Right hindlimb (tissue), 1 donor: ENCODE data around the gene CLASP1.
"Not testable (repeated sequence)": the region's sequence is repeated elsewhere in the genome, so short reads cannot be mapped to it uniquely, and the experiment has no call there.

ENCODE experiments used
- DNase-seq: peaks from one replicate; pipeline ENCODE4 v3.0.0-alpha.2; 2018

Gene CLASP1

GRCh38 chr2:121408641-121409040 is 240.6 kb downstream of the CLASP1 start:
- no peak for DNase-seq

- no peak for DNase-seq
These were observed 244.0 kb downstream of the CLASP1 start for GRCh38 chr2:121405233-121405632.

GRCh38 chr2:121400201-121400600 is 249.1 kb downstream of the CLASP1 start:
- DNase-seq, result no peak

GRCh38 chr2:121398853-121399252 is 250.4 kb downstream of the CLASP1 start:
- DNase-seq, result no peak

GRCh38 chr2:121390082-121390692 is 259.1 kb downstream of the CLASP1 start:
- no peak for DNase-seq

GRCh38 chr2:121388371-121388770 is 260.9 kb downstream of the CLASP1 start:
- DNase-seq, result no peak

GRCh38 chr2:121387591-121388325 is 261.5 kb downstream of the CLASP1 start:
- DNase-seq, result no peak

- DNase-seq, result no peak
These were observed 262.6 kb downstream of the CLASP1 start for GRCh38 chr2:121386707-121387106.

- DNase-seq, result no peak
These were observed 263.2 kb downstream of the CLASP1 start for GRCh38 chr2:121386102-121386501.

GRCh38 chr2:121382744-121383143 is 266.5 kb downstream of the CLASP1 start:
- DNase-seq, result no peak

- no peak for DNase-seq
These were observed 271.6 kb downstream of the CLASP1 start for GRCh38 chr2:121377646-121378045.

- no peak for DNase-seq
These were observed 272.6 kb downstream of the CLASP1 start for GRCh38 chr2:121376535-121377250.

- no peak for DNase-seq
These were observed 273.6 kb downstream of the CLASP1 start for GRCh38 chr2:121375621-121376159.

- DNase-seq, result not testable (repeated sequence)
These were observed 274.7 kb downstream of the CLASP1 start for GRCh38 chr2:121374412-121375075.

GRCh38 chr2:121372721-121373353 is 276.4 kb downstream of the CLASP1 start:
- DNase-seq, result no peak

- no peak for DNase-seq
These were observed 277.2 kb downstream of the CLASP1 start for GRCh38 chr2:121372082-121372481.

- no peak for DNase-seq
These were observed 280.4 kb downstream of the CLASP1 start for GRCh38 chr2:121368836-121369235.

- DNase-seq, result no peak
These were observed 281.1 kb downstream of the CLASP1 start for GRCh38 chr2:121368155-121368554.

GRCh38 chr2:121367246-121367900 is 281.9 kb downstream of the CLASP1 start:
- DNase-seq, result no peak

GRCh38 chr2:121366040-121366439 is 283.2 kb downstream of the CLASP1 start:
- DNase-seq, result no peak

GRCh38 chr2:121365061-121365460 is 284.2 kb downstream of the CLASP1 start:
- DNase-seq, result no peak
